Measurements from ENCODE around the gene RTN4R.
"Not testable (repeated sequence)": the region's sequence is repeated elsewhere in the genome, so short reads cannot be mapped to it uniquely, and the experiment has no call there.

The RTN4R gene

DNA sequence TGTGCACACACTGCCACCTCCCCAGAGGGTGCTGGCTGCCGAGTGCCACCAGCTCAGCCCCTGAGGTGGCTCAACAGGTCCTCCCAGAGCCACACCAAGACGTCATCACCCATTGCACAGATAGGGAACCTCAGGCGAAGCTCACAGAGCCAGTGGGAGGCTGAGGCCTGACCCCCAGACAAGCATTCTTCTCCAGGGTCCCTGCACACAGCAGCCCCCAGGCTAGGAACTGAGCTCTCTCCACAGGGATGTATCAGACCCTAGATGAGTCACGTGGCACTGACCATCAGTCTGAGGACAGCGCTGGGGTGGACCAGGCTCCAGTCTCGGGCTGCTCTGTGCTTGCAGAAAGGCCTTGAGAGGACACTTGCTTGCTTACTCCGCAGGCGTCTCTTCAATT, 1.6 kb upstream of the RTN4R start:
- not testable (repeated sequence) for DNase-seq

DNA sequence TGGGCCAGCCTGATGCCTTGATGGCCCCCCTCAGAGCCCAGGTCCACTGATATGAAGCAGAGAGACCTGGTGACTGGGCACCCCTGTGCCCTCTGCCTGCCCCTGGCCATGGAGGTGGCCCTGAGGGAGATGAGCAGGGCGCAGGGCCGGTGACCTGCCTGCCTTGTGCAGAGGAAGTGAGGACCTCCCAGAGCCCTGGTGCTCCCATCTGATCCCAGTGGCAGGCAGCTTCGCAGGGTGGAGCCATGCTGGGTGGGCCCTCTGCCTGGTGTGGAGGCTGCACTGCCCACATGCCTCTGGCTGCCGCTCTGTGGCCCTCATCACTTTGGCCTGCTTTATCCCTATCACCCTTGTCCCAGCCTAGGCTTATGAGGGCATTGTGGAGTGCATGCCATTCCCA, 1.1 kb upstream of the RTN4R start:
- not testable (repeated sequence) for DNase-seq

DNA sequence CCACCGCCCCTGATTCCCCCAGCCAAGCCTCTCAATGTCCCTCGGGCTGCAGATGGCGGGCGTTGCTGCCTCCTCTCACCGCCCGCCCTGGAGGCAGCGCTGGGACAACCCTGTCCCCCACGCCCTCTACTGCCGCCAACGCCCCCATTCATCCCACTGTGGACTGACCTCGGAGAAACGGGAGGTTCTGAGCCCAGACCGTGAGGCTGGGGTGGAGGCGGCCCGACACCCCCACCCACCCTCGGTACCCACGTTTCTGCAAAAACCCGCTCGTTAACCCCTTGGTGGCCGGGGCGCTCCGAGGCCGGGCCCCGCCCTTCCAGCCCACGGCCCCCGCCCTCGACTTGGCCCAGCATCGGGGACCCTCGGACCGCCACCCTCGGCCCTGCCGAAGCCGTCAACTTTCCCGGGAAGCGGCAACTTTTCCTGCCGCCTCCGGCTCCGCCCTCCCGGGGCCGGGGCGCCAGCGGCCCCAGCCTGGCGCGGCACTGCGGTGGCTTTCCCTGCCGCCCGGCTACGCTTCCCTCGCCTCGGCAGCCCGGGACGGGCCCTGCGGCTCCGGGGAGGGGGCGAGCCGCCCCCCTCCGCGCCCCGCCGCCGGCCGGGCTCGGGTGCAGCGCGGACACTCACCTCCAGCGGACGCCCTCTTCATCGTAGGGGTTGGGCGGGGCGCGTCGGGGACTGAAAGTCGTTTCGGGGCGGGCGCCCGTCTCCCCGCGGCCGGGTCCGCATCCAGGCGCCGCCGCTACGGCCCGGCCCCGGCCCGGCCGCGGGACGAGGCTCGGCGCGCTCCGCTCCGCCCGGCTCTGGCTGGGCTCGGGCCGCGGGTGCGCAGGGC, 458 bp downstream of the RTN4R start:
- no peak for DNase-seq

- DNase-seq, result not testable (repeated sequence)
Measured at GRCh38 chr22:20266667-20267440, 1.3 kb downstream of the RTN4R start.

- DNase-seq, result not testable (repeated sequence)
Measured at GRCh38 chr22:20265772-20266666, 2.1 kb downstream of the RTN4R start.

GRCh38 chr22:20264614-20265452, 3.3 kb downstream of the RTN4R start:
- no peak for DNase-seq

DNA sequence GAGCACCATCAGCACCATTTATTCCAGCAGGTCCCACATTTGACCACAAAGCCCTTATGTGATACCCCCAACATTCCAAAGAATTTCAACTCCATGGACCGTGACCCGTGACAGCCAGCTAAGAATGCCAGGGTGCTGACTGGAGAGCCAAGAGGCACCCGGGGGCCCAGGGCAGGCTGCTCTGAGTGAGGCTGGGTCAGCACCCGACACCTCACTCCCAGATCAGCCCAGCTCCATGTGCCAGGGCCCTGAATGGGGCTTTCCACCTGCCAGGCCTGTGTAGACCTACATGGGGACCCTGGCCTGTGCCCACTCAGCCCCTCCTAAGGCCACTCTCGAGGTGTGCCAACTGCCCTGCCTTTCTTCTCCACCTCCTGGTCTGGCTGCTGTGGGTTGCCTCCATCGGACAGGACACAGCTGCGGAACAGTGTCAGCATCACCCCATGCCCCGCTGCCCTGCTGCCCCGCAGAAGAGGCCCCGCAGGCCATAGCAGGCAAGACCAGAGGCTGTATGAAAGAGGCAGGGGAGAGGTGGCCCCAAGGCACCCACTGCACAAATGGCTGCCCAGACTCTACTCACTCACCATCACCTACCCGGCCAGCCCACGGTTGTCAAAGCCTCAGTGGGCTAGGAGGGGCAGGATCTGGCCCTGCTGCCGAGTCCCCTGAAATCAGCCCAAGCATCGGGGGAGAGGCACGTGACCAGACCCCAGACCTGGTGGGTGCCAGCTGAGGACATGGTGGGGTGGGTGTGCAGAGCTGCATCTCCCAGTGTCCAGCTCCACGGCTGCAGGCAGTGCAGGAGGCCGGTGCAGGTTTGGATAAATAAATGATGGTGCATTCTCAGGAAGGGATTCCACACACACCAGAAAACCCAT, 4.5 kb downstream of the RTN4R start:
- not testable (repeated sequence) for DNase-seq

DNA sequence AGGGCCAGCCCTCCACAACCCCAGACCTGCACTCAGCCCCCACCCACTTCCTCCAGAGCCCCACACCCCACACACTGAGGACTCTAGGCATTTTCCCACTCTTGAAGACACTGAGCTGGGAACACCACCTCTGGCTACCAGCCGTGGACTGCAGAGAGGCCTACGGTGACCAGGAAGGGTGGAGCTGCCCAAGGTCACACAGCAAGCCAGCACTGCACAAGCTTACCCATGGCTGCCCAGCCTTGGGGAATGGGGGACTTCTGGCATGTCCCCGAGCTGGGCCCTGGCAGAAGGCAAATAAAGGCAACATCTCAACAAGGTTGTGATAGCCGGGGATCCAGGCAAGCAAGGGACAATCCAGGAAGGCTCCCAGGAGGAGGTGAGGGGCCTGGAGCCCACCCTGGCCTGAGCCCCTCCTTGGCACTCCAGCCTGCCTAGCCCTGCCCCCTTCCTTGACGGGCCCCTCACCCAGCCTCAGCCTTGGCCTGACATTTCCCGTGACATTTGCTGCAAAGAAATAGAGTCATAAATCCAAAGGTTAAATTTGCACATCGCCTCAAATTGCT, 5.5 kb downstream of the RTN4R start:
- DNase-seq, result no peak

GRCh38 chr22:20261848-20262581, 6.1 kb downstream of the RTN4R start:
- no peak for DNase-seq

DNA sequence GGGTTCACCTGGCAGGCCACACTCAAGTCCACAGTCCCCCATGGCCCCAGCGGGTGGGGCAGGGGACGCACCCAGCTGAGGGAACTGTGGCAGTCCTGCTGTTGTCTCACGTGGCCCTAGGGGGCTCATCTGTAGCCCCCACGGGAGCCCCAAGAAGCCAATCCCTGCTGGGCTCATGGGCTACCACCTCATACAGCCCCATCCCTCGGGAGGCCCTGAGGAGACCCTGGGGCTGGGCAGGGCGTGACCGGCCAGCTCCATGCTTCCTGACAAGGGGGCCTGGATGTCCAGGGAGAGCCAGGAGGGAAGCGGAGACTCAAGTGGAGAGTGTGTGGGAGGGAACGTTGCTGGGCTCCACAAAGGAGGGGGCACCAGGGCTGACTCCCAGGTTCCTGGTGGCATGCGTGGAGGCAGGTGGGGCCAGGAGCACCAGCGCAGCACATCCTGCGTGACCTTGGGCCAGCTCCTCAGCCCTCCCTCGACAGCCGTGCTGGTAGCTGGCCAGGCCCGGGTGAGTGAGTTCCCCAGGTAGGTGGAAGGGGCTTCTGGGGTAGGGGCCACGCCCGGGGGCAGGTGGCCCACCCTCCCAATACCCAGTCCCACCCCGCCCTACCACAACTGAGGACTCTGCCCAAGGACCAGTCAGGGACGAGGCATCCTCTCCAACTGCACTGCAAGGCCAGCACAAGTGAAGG, 7.9 kb downstream of the RTN4R start:
- no peak for DNase-seq

- DNase-seq, result no peak
Measured at GRCh38 chr22:20259327-20259688, 8.8 kb downstream of the RTN4R start.

DNA sequence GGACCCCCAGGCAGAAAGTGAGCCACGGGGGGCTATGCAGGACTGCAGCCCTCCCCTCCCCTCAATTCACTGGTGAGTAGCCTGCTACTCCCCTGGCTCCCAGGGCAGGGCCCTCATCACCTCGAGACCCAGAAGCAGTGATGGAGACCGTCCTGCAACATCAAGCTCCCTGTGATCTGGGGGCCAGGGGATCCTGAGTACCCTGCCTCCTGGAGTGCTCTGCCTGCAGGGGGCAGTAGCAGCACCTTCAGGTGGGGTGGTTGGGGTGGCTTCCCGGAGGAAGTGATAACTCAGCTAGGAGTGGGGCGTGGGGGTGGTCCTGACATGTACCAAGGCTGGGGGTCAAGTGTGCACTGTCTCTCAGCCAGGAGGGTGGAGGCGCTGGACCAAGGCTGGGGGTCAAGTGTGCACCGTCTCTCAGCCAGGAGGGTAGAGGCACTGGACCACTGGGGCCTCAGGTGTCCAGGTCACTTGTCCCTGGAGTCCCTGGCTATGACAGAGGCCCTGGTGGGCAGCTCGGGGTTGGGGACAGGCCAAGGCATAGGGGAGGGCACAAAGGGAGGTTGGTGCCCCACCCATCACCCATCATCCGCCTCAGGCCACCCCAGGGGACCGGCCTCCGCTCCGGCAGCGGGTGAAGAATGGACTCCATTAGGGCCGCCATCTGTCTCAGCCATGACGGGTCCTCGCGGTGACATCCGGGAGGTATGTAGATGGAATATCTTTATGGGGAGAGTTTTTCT, 9.4 kb downstream of the RTN4R start:
- no peak for DNase-seq

GRCh38 chr22:20258021-20258299, 10.2 kb downstream of the RTN4R start:
- DNase-seq, result no peak

- DNase-seq, result no peak
Measured at GRCh38 chr22:20257212-20258020, 10.7 kb downstream of the RTN4R start.

DNA sequence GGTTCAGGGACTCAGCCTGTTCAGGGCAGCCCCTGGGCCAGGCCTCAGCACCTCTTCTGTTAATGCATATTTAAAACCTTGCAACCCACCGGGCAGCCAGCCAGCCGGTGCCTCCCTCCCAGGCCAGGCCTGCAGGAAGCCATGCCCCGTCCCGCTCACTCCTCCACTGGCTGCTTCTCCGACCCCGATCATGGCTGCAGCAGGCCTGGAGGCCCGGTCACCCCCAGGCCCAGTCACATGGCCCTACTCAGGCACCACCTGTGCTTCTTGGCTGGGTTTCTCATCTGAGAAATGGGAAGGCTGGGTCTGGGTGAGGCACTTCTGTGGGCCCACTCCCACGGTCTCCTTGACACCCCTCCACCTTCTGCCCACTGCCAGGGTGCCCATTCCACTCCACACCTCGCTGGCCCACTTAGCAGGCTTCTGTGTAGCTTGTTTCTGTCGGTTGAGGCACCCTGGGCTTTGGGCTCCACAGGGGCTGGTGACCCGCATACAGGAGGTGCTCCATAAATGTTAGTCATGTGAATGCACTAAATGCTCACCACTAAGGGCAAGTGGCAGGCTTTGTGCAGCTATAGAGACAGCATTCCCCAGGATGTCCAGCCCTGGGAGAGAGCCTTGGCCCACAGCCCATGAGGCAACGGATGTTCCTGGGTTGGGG, 11.4 kb downstream of the RTN4R start:
- DNase-seq, result no peak

DNA sequence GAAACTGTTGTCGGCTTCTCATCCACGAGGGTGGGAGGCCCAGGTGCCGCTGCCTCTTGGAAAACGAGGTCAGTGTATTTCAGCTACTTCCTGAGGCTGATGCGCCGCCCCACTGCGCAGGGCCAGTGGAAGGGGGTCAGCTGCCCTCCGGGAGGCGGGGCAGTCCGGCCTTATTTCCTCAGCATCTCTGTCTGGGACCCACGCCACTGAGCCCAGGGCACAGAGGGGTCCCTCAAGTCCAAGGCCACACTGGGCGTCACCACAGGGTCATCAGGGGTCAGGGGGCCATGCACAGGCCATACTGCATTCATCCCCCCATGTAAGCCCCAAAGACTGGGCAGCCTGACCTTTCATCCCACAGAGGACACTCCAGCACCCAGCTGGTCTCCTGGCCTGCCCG, 12.1 kb downstream of the RTN4R start:
- DNase-seq, result no peak

Measured in NCI-H2171 treated with DMSO at 0.1 percent for 48 hours (cell line).